Astrocyte of the spinal cord (primary cell): ENCODE data around the gene GJD3.

Experiments
- DNase-seq: peaks from one replicate; pipeline ENCODE4 v3.0.0; 2011; ENCODE audit warnings: low read depth, low spot score
- H3K4me3 ChIP-seq: 2 replicates; pipeline ENCODE4 v1.5.1; 2011; ENCODE audit warnings: low read depth, mild to moderate bottlenecking, low read length, moderate library complexity
- in situ Hi-C: cut with HindIII; loops from 2 replicates; pipeline ENCODE4 v1.10.0; 2017; ENCODE audit warnings: low sequenced_read_pairs
- TF ChIP-seq, protein P1 (sequence below): IDR thresholded peaks from 2 replicates; pipeline ENCODE4 v1.5.1; 2012; ENCODE audit warnings: low read depth, mild to moderate bottlenecking, low read length, inconsistent platforms

GJD3 gene

DNA sequence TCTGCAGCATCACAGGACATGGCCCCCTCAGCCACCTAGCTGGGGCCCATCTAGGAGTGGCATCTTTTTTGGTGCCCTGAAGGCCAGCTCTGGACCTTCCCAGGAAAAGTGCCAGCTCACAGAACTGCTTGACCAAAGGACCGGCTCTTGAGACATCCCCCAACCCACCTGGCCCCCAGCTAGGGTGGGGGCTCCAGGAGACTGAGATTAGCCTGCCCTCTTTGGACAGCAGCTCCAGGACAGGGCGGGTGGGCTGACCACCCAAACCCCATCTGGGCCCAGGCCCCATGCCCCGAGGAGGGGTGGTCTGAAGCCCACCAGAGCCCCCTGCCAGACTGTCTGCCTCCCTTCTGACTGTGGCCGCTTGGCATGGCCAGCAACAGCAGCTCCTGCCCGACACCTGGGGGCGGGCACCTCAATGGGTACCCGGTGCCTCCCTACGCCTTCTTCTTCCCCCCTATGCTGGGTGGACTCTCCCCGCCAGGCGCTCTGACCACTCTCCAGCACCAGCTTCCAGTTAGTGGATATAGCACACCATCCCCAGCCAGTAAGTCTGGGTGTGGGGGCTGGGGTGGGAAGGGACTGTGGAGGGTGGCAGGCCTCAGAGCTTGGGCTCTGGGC, 33.6 kb downstream of the GJD3 start:
- H3K4me3 ChIP-seq = no peak overlapping the region
- TF ChIP-seq, protein P1, sequence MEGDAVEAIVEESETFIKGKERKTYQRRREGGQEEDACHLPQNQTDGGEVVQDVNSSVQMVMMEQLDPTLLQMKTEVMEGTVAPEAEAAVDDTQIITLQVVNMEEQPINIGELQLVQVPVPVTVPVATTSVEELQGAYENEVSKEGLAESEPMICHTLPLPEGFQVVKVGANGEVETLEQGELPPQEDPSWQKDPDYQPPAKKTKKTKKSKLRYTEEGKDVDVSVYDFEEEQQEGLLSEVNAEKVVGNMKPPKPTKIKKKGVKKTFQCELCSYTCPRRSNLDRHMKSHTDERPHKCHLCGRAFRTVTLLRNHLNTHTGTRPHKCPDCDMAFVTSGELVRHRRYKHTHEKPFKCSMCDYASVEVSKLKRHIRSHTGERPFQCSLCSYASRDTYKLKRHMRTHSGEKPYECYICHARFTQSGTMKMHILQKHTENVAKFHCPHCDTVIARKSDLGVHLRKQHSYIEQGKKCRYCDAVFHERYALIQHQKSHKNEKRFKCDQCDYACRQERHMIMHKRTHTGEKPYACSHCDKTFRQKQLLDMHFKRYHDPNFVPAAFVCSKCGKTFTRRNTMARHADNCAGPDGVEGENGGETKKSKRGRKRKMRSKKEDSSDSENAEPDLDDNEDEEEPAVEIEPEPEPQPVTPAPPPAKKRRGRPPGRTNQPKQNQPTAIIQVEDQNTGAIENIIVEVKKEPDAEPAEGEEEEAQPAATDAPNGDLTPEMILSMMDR = no peak
- in situ Hi-C loops = no loop called here
- DNase-seq = no peak

GRCh38 chr17:40329839-40330794, 34.4 kb downstream of the GJD3 start:
- no peak overlapping the region for H3K4me3 ChIP-seq
- in situ Hi-C loops = no loop called here
- no peak for DNase-seq
- TF ChIP-seq, protein P1 = no peak

GRCh38 chr17:40328386-40328766, 36.2 kb downstream of the GJD3 start:
- no peak overlapping the region for H3K4me3 ChIP-seq
- no peak for DNase-seq
- TF ChIP-seq, protein P1 = no peak
- in situ Hi-C loops = no loop called here

DNA sequence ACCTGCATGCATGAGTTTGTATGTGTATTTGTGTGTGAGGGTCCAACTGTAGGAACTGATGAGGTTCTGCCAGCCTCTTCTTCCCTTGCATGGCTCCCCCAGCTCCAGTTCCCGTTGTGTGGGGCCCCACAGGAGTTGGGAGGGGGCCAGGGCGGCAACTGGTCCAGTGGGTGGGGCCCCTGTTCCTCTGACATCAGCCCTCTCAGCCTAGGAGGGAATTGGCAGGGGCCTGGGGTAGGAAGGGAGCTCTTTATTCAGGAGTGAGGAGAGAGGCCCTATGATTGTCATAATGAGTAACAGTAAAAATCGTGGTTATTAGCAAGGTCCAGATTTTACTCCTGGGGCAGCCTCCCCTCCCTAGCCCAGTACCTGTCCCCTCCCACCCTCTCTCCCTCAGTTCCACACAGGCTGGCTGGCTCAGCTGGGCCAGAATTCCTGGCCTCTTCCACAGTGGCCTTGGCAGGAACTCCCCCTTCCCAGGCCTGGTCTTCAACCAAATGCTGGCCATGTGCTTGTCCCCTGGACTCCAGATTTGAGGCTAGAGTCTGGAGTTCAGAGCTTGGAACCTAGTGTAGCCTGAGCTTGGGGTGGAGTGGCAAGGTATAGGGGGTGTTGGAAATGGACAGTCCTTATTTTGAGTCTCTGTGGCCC, 36.7 kb downstream of the GJD3 start:
- H3K4me3 ChIP-seq = no peak overlapping the region
- in situ Hi-C loops = no loop called here
- TF ChIP-seq, protein P1 = no peak
- no peak for DNase-seq

- in situ Hi-C loops = no loop called here
- DNase-seq = no peak
- TF ChIP-seq, protein P1 = no peak
- no peak overlapping the region for H3K4me3 ChIP-seq
Observed at GRCh38 chr17:40327244-40327729, 37.2 kb downstream of the GJD3 start.

- in situ Hi-C loops = no loop called here
- TF ChIP-seq, protein P1 = no peak
- no peak for DNase-seq
- no peak overlapping the region for H3K4me3 ChIP-seq
Observed at GRCh38 chr17:40326832-40327199, 37.7 kb downstream of the GJD3 start.
